GM21447 (cell line): ENCODE measurements around the gene SLC2A4RG.

Source experiments
- ATAC-seq: cut with Tn5 transposase; IDR thresholded peaks from one replicate; pipeline ENCODE4 v1.9.1; 2021; ENCODE audit not compliant: unreplicated experiment

The SLC2A4RG gene, protein sequence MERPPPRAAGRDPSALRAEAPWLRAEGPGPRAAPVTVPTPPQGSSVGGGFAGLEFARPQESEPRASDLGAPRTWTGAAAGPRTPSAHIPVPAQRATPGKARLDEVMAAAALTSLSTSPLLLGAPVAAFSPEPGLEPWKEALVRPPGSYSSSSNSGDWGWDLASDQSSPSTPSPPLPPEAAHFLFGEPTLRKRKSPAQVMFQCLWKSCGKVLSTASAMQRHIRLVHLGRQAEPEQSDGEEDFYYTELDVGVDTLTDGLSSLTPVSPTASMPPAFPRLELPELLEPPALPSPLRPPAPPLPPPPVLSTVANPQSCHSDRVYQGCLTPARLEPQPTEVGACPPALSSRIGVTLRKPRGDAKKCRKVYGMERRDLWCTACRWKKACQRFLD

DNA sequence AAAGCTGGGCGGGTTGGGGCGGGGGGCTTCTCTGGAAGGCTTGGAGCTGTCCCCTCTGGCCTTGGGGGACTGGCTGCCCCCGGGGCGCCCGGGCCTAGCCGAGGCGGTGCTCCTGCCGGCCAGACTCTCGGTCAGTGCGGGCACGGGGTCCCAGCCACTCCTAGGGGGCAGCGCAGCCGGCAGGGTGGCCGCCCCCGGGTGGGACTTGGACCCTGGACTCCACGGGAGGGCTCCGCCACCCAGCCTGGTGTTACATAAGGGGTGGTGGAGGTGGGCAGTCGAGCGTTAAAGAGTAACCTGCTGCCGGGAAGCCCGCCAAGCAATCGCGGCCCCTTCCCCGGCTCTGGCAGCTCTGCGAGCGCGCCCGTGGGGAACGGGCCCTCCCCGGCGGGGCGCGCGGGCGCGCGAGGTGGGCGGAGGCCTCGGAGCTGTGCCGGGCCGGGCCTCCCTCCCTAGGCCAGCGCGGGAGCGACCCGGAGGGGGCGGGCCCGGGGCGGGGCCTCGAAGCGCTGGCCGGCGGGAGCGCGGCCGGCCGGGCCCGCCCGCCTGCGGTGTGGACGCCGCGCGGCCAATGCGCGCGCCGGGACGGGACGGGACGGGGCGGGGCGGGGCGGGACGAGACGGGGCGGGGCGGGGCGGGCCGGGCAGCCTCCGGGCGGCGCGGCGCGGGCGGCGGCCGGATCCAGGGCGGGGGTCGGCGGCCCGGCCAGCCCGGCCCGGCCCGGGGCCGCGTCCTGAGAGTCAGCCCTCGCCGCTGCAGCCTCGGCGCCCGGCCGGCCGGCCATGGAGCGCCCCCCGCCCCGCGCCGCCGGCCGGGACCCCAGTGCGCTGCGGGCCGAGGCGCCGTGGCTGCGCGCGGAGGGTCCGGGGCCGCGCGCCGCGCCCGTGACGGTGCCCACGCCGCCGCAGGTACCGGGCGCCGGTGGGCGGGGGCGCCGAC lies at the start of gene SLC2A4RG:
SLC2A4RG (plus strand) TSS at position 647 of the 940 bp plus-strand sequence; CDS start at position 784, 137 bp downstream.
- ATAC-seq: peak; percentile 34

DNA sequence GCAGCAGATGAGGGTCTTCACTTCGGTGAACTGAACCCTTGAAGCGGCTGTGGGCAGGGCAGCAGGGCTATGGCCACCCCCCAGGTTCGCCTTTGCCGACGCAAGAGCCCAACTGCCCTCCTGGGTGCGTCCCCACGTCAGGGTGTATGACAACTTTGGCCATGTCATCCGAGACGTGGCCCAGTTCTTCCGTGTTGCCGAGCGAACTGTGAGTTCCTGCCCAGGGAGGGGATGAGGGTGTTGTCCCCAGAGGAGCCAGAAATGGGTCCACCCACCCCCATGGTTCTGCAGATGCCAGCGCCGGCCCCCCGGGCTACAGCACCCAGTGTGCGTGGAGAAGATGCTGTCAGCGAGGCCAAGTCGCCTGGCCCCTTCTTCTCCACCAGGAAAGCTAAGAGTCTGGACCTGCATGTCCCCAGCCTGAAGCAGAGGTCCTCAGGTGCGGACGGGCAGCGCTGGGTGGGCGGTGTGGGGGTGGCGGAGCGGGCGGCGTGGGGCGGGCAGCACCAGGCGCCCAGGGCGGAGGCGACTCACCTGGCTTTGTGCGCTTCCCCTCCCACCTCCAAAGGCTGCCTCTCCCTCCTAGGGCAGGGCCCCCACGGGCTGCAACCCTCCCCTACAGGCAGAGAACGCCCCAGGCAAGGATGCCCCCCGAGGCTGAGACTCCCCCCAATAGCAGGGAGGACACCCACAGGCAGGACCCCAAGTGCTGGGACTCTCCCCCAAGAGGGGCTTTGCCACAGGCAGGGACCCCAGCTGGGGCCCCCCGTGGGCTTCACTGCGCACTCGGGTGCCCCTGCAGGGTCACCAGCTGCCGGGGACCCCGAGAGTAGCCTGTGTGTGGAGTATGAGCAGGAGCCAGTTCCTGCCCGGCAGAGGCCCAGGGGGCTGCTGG lies 49.3 kb upstream of the SLC2A4RG start:
- ATAC-seq: no peak

DNA sequence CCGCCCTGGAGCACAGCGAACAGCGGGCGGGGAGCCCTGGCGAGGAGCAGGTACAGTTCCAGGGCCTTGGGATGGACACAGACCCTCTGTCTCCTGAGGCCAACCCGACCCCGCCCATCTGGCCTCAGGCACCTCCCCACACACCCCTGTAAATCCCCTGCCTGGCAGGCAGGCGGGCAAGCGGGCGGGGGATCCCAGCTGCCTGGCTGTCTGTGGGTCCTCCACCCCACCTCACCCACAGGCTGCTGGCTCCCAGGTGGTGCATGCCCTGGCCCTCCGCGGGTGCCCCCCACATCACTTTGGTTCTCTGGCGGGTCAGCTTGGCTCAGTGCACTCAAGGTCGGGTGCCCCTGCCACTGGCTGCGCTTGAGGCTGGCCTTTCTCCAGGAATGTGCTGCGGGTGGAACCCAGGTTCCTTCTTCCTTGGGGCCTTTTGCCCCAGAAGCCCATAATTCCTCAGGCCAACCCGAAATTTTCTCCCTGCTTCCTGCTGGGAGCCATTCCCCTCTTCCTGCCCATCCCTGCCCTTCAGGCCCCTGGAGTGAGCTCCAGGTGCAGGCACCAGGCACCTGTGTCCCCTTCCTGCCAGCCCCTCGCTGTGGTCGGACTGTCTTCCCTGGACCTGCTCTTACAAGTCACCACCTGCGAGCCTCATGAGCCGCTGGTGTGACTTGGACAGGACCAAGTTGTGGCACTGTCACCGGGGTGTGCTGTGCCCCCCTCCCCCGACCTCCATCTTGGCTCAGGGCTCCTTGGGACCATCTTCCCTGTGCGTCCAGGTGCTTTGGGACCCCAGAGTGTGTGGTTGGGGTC lies 48.5 kb upstream of the SLC2A4RG start:
- ATAC-seq: no peak

DNA sequence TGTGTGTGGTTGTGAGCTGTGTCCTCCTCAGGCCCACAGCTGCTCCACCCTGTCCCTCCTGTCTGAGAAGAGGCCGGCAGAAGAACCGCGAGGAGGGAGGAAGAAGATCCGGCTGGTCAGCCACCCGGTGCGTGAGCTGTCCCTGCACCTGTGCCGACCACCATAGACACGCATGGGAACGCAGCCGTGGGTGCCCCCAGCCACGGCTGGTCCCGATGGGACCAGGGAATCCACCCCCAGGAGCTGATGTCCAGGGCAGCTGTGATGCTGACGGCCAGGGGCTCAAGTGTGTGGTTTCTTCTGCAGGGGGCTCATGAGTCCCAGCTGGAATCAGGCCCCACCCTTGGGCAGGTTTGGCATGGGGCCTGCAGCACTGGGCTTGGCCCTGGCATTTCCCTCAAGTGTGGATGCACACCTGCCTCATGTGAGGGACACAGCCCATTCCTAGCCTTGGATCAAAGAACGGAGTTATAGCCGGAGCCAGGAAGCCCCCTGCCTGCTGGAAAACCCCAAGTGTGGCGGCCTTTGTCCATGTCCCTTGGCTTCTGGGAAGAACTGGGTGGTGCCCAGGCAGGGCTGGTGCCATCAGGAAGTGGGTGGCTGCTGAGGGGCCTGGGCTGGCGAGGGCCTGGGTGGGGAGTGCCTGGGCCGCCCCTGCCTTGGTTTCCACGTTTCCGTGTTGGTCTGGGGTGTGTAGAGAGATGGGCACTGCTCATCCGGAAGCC lies 47.7 kb upstream of the SLC2A4RG start:
- ATAC-seq: no peak

DNA sequence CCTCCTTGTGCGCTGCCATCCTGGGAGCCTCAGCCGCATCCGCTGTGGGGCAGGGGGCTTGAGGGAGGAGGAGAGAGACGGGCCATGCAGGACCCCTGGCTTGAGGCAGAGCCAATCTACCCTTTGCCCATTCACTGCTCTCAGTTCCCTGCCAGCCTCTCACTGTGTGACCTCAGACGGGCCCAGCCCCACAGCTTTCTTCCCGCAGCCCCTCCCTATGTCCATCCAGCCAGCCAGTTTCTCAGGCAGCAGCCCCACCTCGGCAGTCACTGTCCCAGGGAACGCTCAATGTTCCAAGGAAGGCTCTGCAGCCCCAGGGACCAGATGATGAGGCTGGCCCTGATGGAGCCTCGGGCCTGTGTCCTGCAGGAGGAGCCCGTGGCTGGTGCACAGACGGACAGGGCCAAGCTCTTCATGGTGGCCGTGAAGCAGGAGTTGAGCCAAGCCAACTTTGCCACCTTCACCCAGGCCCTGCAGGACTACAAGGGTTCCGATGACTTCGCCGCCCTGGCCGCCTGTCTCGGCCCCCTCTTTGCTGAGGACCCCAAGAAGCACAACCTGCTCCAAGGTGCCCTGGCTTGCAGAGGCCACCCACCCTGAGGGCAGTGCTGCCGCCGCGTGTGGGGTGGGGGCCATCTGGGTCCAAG lies 47.0 kb upstream of the SLC2A4RG start:
- no peak for ATAC-seq

DNA sequence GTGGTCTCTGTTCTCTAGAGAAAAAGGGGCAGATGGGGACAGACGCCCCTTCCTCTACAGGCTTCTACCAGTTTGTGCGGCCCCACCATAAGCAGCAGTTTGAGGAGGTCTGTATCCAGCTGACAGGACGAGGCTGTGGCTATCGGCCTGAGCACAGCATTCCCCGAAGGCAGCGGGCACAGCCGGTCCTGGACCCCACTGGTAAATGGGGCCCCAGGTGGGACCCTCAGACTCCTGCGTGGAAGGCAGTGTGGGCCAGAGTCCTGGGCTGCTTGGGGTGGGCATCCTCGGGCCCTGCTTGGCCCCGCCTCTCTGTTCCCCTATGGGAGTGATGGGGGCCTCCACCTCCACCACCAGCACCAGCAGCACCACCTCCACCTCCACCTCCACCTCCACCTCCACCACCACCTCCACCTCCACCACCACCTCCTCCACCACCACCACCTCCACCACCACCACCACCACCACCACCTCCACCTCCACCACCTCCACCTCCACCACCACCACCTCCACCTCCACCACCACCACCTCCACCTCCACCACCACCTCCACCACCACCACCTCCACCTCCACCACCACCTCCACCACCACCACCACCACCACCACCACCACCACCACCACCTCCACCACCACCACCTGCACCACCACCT lies 46.4 kb upstream of the SLC2A4RG start:
- no peak for ATAC-seq

DNA sequence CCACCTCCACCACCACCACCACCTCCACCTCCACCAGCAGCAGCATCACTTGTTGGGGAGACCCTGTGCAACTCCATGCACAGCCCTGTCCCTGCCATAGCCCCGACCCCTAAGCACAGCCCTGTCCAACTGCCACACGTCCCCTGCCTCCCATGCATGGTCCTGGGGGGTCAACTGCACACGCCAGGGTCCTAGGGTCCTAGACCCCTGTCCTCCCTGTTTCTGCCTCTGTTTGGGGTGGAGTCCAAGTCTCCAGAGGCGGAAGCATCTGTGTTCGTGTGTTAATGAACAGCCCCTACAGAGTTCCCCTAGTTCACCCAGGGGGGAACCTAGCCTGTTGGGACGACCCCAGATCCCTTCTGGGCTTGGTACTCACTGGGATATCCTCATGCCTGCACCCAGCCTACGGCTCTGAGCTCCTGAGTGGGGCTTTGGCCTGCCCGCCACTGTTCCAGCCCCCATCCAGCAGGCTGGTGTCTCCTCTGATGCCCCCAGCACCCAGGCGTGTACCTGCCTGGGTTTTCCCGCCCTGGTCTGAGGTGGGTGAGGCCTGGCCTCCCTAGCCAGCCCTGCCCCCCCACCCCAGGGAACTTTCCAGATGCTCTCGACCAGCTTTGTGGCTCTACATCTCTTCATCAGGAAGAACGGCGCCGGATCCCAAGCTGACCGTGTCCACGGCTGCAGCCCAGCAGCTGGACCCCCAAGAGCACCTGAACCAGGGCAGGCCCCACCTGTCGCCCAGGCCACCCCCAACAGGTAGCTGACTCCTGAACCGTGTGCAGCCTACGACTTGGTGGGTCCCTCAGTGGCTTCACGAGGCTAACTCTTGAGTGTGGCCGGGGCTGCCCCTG lies 45.6 kb upstream of the SLC2A4RG start:
- ATAC-seq: no peak

DNA sequence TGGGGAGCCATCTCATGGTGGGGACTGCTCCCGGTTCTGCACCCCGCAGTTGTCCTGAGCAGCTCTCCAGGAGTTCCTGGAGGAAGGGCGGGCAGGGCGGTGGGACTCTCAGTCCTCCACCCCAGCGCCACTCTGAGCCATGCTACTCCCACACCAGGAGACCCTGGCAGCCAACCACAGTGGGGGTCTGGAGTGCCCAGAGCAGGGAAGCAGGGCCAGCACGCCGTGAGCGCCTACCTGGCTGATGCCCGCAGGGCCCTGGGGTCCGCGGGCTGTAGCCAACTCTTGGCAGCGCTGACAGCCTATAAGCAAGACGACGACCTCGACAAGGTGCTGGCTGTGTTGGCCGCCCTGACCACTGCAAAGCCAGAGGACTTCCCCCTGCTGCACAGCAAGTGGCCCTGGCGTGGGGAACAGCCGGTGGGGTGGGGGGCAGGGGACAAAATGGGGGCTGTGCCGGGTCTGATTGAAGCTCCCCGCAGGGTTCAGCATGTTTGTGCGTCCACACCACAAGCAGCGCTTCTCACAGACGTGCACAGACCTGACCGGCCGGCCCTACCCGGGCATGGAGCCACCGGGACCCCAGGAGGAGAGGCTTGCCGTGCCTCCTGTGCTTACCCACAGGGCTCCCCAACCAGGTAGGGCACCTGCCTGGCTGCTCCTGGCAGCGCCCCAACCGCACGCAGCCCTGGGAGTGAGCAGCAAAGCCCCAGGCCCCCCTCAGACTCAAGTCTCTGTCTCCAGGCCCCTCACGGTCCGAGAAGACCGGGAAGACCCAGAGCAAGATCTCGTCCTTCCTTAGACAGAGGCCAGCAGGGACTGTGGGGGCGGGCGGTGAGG lies 44.8 kb upstream of the SLC2A4RG start:
- ATAC-seq: no peak

DNA sequence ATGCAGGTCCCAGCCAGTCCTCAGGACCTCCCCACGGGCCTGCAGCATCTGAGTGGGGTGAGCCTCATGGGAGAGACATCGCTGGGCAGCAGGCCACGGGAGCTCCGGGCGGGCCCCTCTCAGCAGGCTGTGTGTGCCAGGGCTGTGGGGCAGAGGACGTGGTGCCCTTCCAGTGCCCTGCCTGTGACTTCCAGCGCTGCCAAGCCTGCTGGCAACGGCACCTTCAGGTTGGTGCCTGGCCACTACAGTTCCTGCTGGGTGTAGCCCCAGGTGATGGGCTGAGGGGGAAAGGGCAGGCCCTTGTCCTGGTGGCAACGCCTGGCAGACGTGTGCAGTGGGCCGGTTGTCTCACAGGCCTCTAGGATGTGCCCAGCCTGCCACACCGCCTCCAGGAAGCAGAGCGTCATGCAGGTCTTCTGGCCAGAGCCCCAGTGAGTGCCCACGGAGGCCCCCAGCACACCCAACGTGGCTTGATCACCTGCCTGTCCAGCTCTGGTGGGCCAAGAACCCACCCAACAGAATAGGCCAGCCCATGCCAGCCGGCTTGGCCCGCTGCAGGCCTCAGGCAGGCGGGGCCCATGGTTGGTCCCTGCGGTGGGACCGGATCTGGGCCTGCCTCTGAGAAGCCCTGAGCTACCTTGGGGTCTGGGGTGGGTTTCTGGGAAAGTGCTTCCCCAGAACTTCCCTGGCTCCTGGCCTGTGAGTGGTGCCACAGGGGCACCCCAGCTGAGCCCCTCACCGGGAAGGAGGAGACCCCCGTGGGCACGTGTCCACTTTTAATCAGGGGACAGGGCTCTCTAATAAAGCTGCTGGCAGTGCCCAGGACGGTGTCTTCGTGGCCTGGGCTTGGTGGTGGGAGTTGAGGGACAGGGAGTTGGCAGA lies 43.9 kb upstream of the SLC2A4RG start:
- ATAC-seq: no peak

DNA sequence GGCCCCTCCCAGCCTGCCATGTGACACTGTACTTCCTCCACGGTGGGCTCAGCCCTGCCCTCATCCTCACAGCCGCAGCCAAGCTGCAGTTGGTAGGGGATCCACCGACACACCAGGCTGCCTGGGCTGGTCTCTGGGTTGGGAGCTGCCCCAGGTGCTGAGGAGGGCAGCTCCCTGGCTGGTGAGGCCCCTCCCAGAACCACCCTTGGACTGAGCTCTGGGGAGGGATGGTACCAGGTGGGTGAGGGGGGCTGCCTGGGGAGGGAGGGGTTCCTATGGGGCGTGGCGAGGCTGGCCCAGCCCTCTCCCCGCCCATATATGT lies 43.3 kb upstream of the SLC2A4RG start:
- ATAC-seq: no peak

DNA sequence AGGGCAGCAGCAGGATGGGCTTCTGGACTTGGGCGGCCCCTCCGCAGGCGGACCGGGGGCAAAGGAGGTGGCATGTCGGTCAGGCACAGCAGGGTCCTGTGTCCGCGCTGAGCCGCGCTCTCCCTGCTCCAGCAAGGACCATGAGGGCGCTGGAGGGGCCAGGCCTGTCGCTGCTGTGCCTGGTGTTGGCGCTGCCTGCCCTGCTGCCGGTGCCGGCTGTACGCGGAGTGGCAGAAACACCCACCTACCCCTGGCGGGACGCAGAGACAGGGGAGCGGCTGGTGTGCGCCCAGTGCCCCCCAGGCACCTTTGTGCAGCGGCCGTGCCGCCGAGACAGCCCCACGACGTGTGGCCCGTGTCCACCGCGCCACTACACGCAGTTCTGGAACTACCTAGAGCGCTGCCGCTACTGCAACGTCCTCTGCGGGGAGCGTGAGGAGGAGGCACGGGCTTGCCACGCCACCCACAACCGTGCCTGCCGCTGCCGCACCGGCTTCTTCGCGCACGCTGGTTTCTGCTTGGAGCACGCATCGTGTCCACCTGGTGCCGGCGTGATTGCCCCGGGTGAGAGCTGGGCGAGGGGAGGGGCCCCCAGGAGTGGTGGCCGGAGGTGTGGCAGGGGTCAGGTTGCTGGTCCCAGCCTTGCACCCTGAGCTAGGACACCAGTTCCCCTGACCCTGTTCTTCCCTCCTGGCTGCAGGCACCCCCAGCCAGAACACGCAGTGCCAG lies 42.8 kb upstream of the SLC2A4RG start, which contains the start of gene TNFRSF6B:
TNFRSF6B (plus strand) TSS at position 25 of the 729 bp plus-strand sequence; CDS start at position 141, 116 bp downstream.
- no peak for ATAC-seq

DNA sequence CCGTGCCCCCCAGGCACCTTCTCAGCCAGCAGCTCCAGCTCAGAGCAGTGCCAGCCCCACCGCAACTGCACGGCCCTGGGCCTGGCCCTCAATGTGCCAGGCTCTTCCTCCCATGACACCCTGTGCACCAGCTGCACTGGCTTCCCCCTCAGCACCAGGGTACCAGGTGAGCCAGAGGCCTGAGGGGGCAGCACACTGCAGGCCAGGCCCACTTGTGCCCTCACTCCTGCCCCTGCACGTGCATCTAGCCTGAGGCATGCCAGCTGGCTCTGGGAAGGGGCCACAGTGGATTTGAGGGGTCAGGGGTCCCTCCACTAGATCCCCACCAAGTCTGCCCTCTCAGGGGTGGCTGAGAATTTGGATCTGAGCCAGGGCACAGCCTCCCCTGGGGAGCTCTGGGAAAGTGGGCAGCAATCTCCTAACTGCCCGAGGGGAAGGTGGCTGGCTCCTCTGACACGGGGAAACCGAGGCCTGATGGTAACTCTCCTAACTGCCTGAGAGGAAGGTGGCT lies 42.2 kb upstream of the SLC2A4RG start:
- ATAC-seq: no peak

DNA sequence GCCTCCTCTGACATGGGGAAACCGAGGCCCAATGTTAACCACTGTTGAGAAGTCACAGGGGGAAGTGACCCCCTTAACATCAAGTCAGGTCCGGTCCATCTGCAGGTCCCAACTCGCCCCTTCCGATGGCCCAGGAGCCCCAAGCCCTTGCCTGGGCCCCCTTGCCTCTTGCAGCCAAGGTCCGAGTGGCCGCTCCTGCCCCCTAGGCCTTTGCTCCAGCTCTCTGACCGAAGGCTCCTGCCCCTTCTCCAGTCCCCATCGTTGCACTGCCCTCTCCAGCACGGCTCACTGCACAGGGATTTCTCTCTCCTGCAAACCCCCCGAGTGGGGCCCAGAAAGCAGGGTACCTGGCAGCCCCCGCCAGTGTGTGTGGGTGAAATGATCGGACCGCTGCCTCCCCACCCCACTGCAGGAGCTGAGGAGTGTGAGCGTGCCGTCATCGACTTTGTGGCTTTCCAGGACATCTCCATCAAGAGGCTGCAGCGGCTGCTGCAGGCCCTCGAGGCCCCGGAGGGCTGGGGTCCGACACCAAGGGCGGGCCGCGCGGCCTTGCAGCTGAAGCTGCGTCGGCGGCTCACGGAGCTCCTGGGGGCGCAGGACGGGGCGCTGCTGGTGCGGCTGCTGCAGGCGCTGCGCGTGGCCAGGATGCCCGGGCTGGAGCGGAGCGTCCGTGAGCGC lies 41.6 kb upstream of the SLC2A4RG start:
- no peak for ATAC-seq
